WERI-Rb-1 (cell line): ENCODE measurements around the gene RAPGEF4.

Experiments
- DNase-seq: peaks from one replicate; pipeline ENCODE4 v3.0.0-alpha.2; 2020
- H3K27ac ChIP-seq: fragments of 250-450 bp; sonication (Bioruptor Pico); 2 replicates; pipeline ENCODE4 v1.5.1; 2020; ENCODE audit warnings: mild to moderate bottlenecking, moderate library complexity
- H3K27me3 ChIP-seq: fragments of 250-450 bp; sonication (Bioruptor Pico); 2 replicates; pipeline ENCODE4 v1.5.1; 2021; ENCODE audit warnings: mild to moderate bottlenecking, low read depth, moderate library complexity; ENCODE audit not compliant: insufficient read depth, severe bottlenecking
- H3K36me3 ChIP-seq: fragments of 250-450 bp; sonication (Bioruptor Pico); 2 replicates; pipeline ENCODE4 v1.5.1; 2020; ENCODE audit warnings: mild to moderate bottlenecking, moderate library complexity
- H3K4me3 ChIP-seq: 2 replicates; pipeline ENCODE4 v1.5.1; 2011; ENCODE audit warnings: low read depth, mild to moderate bottlenecking, control low read depth, low read length
- H3K9me3 ChIP-seq: fragments of 250-450 bp; sonication (Bioruptor Pico); 2 replicates; pipeline ENCODE4 v1.5.1; 2021; ENCODE audit warnings: mild to moderate bottlenecking, moderate library complexity; ENCODE audit not compliant: severe bottlenecking
- CTCF ChIP-seq: IDR thresholded peaks from 2 replicates; pipeline ENCODE4 v1.5.1; 2011; ENCODE audit warnings: low read depth, mild to moderate bottlenecking, control low read depth, inconsistent platforms, low read length

RAPGEF4 gene

DNA sequence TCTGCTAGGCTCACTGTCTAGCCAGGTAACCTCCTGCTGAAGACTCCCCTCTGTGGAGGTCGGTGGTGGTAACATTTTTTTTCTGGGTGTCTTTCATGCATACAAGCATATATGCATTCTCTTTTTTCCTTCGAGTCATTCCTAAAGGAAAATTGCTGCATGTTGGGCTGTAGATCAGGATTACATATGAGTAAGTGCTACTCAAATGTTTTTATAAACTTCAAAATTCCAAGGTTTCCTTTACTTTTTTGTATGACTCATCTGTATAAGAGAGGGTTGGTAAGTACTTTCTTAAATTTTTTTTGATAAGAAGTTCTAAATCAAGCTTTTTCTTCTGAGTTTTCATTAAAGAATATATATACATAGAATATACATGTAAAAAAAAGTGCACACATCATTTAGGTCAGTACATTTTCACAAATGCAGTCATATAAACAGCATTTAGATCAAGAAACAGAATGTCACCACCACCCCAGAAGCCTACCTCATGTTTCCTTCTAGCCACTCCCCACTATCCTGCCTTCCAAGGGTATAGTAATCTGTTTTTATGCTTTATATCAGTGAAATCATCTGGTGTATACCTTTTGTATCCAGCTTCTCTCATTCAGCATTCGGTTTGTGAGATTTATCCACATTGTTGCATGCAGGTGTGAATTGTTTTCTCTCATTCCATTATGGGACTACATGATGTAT lies 212.0 kb downstream of the RAPGEF4 start:
- no peak for DNase-seq
- H3K9me3 ChIP-seq = no peaks in the 10 kb centered on the region
- no peak for TF ChIP-seq CTCF

GRCh38 chr2:172949522-172949921 lies 213.9 kb downstream of the RAPGEF4 start:
- Histone ChIP-seq H3K9me3 (no peaks in the 10 kb centered on the region), H3K36me3 (no peaks in the 10 kb centered on the region), H3K27ac (no peak overlapping the region), H3K27me3 (no peaks in the 10 kb centered on the region), H3K4me3 (no peak overlapping the region)
- DNase-seq = no peak
- TF ChIP-seq CTCF = no peak

More for the DNA sequence above, 212.0 kb downstream of the RAPGEF4 start:
- H3K27ac ChIP-seq = no peak overlapping the region
- no peaks in the 10 kb centered on the region for H3K36me3 ChIP-seq
- no peak overlapping the region for H3K4me3 ChIP-seq
- no peaks in the 10 kb centered on the region for H3K27me3 ChIP-seq

DNA sequence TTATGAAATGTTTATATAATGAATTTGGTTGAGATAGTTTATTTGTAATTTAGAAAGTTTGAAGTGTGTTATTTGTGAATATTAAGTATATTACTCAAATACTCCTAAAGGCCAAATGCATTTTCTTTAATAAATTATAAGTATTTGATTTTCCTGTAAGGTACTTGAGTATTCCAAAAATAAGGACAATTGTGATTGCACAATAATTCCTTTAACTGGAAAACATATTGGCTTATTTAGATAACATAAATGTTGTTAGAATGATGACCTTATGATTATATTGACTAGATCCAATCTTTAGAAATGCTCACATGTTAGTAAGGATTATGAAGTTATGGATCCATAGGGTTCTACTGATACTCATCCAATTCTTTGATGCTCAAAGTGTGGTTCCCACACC lies 214.9 kb downstream of the RAPGEF4 start:
- Histone ChIP-seq H3K27me3 (no peaks in the 10 kb centered on the region), H3K4me3 (no peak overlapping the region), H3K9me3 (no peaks in the 10 kb centered on the region), H3K36me3 (no peaks in the 10 kb centered on the region), H3K27ac (no peak overlapping the region)
- TF ChIP-seq CTCF = no peak
- no peak for DNase-seq

DNA sequence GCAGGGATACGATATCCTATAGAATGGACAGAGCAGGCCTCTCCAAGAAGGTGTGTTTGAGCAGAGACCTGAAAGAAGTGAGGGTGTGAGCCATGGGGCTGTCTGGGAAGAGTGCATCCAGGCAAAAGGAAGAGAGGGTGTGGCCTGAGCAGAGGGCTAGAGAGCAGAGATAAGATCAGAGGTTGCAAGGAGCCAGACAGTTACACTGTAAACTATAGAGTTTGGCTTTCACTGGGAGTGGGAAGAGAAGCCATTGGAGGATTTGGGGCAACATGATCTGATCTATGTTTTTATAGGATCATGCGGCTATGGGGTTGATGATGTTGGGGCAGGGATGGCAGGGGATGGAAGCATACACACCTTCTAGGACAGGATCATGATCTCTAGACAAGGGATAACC lies 215.9 kb downstream of the RAPGEF4 start:
- Histone ChIP-seq H3K36me3 (no peaks in the 10 kb centered on the region), H3K9me3 (no peaks in the 10 kb centered on the region), H3K27ac (no peak overlapping the region), H3K4me3 (no peak overlapping the region), H3K27me3 (no peaks in the 10 kb centered on the region)
- TF ChIP-seq CTCF = no peak
- no peak for DNase-seq

- no peaks in the 10 kb centered on the region for H3K36me3 ChIP-seq
- no peak overlapping the region for H3K27ac ChIP-seq
- no peaks in the 10 kb centered on the region for H3K9me3 ChIP-seq
- H3K27me3 ChIP-seq = no peaks in the 10 kb centered on the region
- TF ChIP-seq CTCF = no peak
- no peak overlapping the region for H3K4me3 ChIP-seq
- DNase-seq = no peak
These were observed 217.8 kb downstream of the RAPGEF4 start for GRCh38 chr2:172953411-172953810.
